NCI-H748 treated with DMSO at 0.1 percent for 48 hours (cell line): ENCODE measurements around the gene ZNF491.
A peak's percentile ranks its signal among the peaks of the same experiment; 100 is the strongest.
"Not testable (repeated sequence)": the region's sequence is repeated elsewhere in the genome, so short reads cannot be mapped to it uniquely, and the experiment has no call there.

Experiments used
- DNase-seq: peaks from one replicate; lab custom pipeline; 2025; lab: John Stamatoyannopoulos, UW

ZNF491 gene

DNA sequence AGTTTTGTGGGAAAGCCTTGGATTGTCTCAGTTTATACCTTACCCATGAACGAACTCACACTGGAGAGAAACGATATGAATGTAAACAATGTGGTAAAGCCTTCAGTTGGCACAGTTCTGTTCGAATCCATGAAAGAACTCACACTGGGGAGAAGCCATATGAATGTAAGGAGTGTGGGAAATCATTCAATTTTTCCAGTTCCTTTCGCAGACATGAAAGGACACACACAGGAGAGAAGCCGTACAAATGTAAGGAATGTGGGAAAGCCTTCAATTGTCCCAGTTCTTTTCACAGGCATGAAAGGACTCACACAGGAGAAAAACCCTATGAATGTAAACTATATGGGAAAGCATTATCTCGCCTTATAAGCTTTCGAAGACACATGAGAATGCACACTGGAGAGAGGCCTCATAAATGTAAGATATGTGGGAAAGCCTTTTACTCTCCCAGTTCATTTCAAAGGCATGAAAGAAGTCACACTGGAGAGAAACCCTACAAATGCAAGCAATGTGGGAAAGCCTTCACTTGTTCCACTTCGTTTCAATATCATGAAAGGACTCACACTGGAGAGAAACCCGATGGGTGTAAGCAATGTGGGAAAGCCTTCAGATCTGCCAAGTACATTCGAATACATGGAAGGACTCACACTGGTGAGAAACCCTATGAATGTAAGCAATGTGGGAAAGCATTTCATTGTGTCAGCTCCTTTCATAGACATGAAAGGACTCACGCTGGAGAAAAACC is 8.2 kb downstream of the ZNF491 start:
- no peak for DNase-seq

DNA sequence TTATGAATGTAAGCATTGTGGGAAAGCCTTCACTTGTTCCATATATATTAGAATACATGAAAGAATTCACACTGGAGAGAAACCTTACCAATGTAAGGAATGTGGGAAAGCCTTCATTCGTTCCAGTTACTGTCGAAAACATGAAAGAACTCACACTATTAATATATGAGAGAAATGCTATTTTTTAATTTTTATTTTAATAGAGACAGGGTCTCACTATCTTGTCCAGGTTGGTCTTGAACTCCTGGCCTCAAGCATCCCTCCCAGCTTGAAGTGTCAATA is 8.7 kb downstream of the ZNF491 start:
- no peak for DNase-seq

GRCh38 chr19:11813703-11814028 is 15.3 kb downstream of the ZNF491 start:
- DNase-seq = no peak

GRCh38 chr19:11814029-11814699 is 15.8 kb downstream of the ZNF491 start, which contains the start of gene ZNF440:
ZNF440 (plus strand) TSS chr19:11814273; CDS start chr19:11814448, 175 bp downstream.
- peak; percentile 75 for DNase-seq

- no peak for DNase-seq
Measured at GRCh38 chr19:11814700-11815035, 16.3 kb downstream of the ZNF491 start.

DNA sequence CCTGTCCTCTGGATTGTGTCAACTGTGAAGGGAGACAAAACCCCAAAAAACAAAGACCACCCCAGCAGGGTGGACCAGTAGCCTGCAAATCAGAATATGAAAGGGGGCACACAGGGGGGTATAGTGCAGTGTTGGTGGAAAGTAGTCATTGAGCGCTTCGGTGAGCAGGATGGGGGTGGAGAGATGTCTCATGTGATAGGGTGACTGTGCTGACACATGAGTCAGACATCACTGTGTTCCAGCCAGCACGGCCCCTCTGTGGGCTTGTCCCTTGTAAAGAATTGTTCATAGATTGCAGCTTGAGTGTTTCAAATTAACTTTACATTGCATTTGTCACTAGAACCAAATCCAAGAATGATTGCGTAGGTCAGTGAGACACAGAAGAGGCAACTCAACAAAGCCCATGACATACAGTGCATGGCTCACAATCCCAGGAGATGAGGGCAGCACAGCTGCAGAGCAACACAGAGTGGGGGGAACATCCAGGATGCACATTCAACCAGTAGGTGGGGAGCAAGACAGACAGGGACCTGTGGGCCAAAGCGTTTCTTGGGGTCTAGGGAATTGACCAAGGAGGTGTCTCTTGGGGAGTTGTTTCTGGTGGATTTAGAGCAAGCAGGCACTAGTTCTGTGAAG is 23.3 kb downstream of the ZNF491 start:
- no peak for DNase-seq

- not testable (repeated sequence) for DNase-seq
Measured at GRCh38 chr19:11828957-11829876, 30.9 kb downstream of the ZNF491 start.

GRCh38 chr19:11832253-11832912 is 34.1 kb downstream of the ZNF491 start:
- no peak for DNase-seq

DNA sequence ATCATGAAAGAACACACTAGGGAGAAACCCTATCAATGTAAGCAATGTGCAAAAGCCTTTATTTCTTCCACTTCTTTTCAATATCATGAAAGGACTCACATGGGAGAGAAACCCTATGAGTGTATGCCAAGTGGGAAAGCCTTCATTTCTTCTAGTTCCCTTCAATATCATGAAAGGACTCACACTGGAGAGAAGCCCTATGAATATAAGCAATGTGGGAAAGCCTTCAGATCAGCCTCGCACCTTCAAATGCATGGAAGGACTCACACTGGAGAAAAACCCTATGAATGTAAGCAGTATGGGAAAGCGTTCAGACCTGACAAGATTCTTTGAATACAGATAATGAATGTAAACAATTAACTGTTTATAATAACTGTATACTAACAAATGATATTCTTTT is 35.2 kb downstream of the ZNF491 start:
- DNase-seq = no peak

DNA sequence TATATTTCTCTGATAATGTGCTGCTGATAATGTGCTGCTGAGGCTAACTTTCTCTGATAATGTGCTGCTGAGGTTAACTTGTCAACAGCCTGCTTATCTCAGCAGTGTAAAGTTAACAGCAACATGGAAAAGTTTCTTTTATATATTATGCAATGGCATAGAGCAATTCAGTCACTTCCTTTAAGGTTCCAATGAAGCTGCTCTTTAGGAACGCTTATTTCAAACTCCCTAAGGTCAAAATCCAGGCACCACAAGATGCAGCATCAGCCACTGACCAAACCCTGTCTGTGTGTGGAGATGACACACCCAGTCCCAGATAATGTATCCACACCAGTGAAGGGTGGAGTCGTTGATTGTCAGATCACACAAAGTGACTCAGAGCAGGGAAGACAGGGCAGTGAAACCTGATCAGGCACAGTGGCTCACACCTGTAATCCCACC is 37.3 kb downstream of the ZNF491 start:
- not testable (repeated sequence) for DNase-seq

GRCh38 chr19:11843722-11844121 is 45.4 kb downstream of the ZNF491 start:
- no peak for DNase-seq

DNA sequence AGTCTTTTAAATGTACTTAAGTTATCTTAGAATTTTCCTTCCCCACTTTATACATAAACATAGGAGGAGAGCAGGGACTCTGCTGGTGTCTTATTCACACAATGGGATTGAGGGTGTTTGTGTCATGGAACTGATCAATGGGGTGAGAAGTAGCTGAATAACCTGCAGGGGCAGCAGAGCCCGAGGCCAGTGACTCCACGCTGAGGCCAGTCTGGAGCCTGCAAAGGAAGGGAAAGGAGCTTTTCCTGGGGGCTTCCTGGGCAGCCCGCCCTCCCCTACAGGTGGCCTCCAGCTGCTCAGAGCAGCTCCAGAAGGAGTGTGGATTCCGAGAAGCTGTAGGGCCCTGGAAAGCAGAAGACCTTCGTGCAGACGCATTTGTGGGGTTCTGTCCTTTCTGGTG is 49.3 kb downstream of the ZNF491 start:
- not testable (repeated sequence) for DNase-seq

DNA sequence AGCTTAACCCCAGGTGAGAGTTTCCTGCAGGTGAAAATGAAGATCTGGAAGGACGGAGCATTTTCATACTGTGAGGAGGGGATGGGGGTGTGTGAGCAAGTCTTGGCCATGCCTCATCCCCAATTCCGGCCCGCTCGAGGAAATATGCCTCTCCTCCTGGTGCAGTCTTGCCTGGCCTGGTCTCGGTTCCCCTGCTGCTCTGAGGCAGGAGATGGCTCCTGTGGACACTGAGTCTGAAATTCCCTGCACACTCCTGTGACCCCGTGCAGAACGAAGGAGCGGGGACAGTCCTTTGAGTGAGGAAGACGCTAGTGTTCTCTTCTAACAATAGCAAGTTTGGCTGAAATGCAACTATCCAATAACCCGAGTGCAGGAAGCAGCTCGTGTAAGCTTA is 49.9 kb downstream of the ZNF491 start:
- DNase-seq = no peak

DNA sequence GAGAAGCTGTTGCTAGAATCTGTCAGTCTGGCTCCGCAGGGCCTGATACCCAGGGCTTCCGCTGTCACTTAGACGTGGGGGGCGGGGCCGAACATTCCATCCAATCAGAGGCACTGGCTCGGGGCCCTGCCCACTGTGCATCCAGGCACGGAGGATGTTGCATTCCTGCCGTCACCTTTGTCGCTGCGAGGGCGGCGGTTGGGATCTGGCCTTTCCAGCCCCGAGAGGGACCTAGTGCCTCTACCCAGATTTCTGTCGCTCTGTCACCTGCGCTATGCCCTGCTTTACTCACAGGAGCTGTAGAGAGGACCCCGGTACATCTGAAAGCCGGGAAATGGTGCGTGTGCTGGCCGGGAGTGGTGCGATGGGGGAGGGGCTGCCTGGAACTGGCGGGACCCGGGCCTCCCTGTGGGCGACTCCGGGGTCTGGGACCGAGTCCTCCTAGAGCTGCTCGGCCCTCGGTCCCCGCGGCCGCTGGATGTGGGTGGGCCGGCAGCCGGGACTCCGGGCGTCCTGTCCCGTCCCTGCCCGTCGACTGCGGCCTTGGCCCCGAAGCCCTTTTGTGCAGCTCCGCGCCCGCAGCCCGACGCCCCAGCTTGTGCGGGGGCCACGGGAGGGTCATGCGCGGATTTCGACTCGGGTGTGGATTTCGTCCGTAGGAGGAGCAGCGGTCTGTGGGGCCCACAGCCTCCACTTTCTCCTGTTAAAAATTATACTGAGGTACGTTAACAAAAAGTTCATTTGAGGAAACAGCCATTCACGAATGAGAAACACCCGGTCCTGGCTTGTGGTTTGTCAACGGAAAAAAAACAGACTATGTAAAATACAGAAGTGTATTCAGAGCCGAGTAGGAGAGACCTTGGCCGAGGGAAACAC is 50.5 kb downstream of the ZNF491 start, which contains the start of gene ZNF439:
Gene ZNF439, plus strand, starts transcription at position 133 of the 876 bp plus-strand sequence. Its CDS starts 142 bp downstream, at position 275.
- DNase-seq = peak; percentile 43

- not testable (repeated sequence) for DNase-seq
Measured at GRCh38 chr19:11850289-11850688, 52.0 kb downstream of the ZNF491 start.

GRCh38 chr19:11853358-11853757 is 55.0 kb downstream of the ZNF491 start:
- DNase-seq = no peak

DNA sequence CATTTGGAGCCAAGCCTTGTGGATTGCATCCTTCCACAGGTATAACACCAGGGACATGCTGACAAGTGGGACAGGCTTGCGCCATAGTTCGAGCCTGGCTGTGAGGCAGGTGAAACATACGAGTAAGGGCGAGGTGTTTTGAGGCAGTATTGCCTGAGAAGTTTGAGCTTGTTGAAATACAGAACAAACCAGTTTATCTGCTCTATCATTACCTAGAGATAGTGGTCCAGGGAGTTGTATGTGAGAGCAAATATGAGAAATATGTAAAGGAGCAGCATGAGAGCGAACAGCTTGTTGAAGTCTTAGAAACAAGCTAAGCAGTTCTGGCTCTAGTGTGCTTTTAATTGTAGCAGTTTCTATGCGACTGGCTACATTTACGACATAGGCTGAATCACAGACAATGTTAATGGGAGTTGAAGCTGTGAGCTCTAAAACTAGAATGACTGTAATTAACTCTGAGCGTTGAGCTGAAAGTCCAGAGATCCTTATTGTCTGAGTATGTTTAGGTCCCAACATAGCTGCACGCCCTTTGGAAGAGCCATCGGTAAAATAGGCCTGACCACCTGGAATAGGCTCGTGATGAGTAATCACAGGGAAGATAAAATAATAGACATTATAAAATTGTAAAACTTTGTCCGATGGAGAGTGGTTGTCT is 58.4 kb downstream of the ZNF491 start:
- no peak for DNase-seq
